COR-L47 (cell line): Measurements from ENCODE around the gene NEURL4.

Experiments used
- DNase-seq: peaks from one replicate; lab custom pipeline; 2025; lab: John Stamatoyannopoulos, UW

NEURL4 gene

GRCh38 chr17:7304179-7304578 lies 25.0 kb downstream of the NEURL4 start:
- no peak for DNase-seq

- peak; percentile 28 for DNase-seq
Observed at GRCh38 chr17:7296189-7296861, 32.8 kb downstream of the NEURL4 start.

GRCh38 chr17:7295230-7296180 lies 33.6 kb downstream of the NEURL4 start:
- no peak for DNase-seq

GRCh38 chr17:7294614-7295153 lies 34.5 kb downstream of the NEURL4 start, which contains the start of gene YBX2:
TSS of gene YBX2 (minus strand) at chr17:7294639. CDS start at chr17:7294500, 139 bp downstream.
- peak; percentile 70 for DNase-seq

GRCh38 chr17:7293816-7294613 lies 35.1 kb downstream of the NEURL4 start:
- no peak for DNase-seq

GRCh38 chr17:7293159-7293558 lies 36.0 kb downstream of the NEURL4 start:
- DNase-seq = no peak

GRCh38 chr17:7292729-7293128 lies 36.4 kb downstream of the NEURL4 start:
- no peak for DNase-seq

GRCh38 chr17:7292194-7292593 lies 36.9 kb downstream of the NEURL4 start:
- no peak for DNase-seq

GRCh38 chr17:7290685-7291084 lies 38.5 kb downstream of the NEURL4 start:
- no peak for DNase-seq

- DNase-seq = no peak
Observed at GRCh38 chr17:7290166-7290565, 39.0 kb downstream of the NEURL4 start.

- DNase-seq = no peak
Observed at GRCh38 chr17:7289256-7290032, 39.7 kb downstream of the NEURL4 start.

- DNase-seq = no peak
Observed at GRCh38 chr17:7285679-7286078, 43.5 kb downstream of the NEURL4 start.

- DNase-seq = no peak
Observed at GRCh38 chr17:7284911-7285310, 44.2 kb downstream of the NEURL4 start.

GRCh38 chr17:7283471-7284216 lies 45.5 kb downstream of the NEURL4 start:
- no peak for DNase-seq

GRCh38 chr17:7282752-7283321 lies 46.3 kb downstream of the NEURL4 start:
- DNase-seq = no peak

GRCh38 chr17:7281953-7282751 lies 47.0 kb downstream of the NEURL4 start:
- no peak for DNase-seq

- DNase-seq = peak; percentile 56
Observed at GRCh38 chr17:7281074-7281952, 47.8 kb downstream of the NEURL4 start, which contains the start of gene SLC2A4. TSS of gene SLC2A4 (plus strand) at chr17:7281718. CDS start at chr17:7281935, 217 bp downstream.

GRCh38 chr17:7280519-7281073 lies 48.5 kb downstream of the NEURL4 start:
- DNase-seq = peak; percentile 32
